ENCODE data around the gene MRPL14.
A peak's percentile ranks its signal among the peaks of the same experiment; 100 is the strongest.

The MRPL14 gene

GRCh38 chr6:44127186-44128019 lies at the start of gene MRPL14, which contains the start of gene TMEM63B:
TSS of gene MRPL14 (minus strand) at chr6:44127452. CDS start at chr6:44116611, 10,841 bp downstream.
TSS of gene TMEM63B (plus strand) at chr6:44127554. CDS start at chr6:44134585, 7,031 bp downstream.
- DNase-seq, result peak in 54 of 56 donors; percentile 39 to 92 (median 81)

GRCh38 chr6:44176130-44176761 lies 49.0 kb upstream of the MRPL14 start:
- no peak for DNase-seq

GRCh38 chr6:44172731-44173500 lies 45.7 kb upstream of the MRPL14 start:
- peak in 52 of 56 donors; percentile 6 to 89 (median 53) for DNase-seq

DNA sequence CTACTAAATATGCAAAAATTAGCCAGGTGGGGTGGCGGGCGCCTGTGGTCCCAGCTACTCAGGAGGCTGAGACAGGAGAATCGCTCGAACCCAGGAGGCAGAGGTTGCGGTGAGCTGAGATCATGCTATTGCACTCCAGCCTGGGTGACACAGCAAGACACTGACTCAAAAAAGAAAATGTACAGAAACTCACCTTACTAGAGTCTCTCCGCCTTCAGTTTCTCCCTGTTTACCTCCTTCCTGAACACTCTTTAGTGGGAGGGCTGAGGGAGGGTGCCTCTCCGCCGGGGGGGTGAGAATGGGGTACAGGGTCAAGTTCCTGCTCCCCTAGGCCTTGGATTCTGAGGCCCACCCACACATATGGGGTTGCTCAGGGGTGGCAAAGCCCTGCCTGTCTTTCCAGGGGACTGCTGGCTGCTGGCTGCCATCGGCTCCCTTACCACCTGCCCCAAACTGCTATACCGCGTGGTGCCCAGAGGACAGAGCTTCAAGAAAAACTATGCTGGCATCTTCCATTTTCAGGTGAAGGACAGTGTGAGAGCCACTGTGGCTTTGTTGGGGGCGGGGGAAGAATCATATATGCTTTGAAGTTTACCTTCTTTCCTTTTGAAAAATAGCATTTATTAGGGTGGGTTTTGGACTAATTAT lies 44.8 kb upstream of the MRPL14 start:
- DNase-seq, result no peak

GRCh38 chr6:44169886-44170570 lies 42.8 kb upstream of the MRPL14 start:
- no peak for DNase-seq

- DNase-seq, result no peak
Measured at GRCh38 chr6:44169154-44169553, 41.9 kb upstream of the MRPL14 start.

GRCh38 chr6:44167567-44167966 lies 40.3 kb upstream of the MRPL14 start:
- DNase-seq, result no peak

DNA sequence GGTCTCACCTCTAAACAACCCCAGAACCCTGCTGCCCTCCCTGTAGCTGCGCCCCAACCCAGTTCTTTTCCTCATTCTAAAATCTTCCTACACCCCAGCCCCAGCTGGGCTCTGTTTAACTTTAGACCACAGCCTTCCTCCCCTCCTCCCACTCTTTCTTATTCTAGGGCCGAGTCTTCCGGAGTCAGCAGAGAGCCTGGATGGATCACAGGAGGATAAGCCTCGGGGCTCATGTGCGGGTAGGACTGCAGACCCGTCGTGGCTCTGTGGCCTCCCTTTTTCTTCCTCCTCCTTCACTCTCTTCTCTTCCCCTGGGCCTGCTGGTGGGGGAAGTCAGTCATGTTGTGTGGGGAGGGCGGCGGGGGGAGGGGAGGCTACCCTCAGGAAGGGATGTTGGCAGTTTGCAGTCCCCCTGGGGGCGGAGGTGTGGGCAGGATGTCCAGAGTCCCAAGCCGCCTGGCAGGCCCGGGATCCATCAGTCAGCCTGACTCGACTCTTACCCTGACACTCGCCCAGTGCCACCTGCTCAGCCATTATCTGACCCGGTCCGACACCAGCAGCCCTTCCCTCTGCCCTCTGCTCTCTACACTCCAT lies 39.4 kb upstream of the MRPL14 start:
- DNase-seq, result no peak

DNA sequence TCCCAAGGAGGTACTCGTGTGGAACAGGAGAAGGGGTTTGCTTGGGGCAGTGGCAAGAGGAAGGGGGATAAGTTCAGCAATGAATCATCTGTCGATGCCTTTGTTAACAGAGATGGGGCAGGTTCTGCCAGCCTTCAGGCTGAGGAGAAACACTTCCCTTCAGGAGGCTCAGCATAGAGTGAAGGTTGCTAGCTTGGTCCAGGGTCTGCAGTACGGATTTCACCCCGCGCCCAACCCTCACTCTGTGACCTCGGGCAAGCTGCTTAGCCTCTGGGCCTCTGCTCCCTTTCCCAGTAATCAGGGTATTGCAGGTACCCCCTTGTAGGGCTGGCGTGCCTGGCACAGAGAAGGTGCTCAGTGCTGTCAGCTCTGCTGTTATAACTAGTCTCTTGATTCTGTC lies 38.9 kb upstream of the MRPL14 start:
- no peak for DNase-seq

GRCh38 chr6:44162876-44163625 lies 35.8 kb upstream of the MRPL14 start:
- no peak for DNase-seq

DNA sequence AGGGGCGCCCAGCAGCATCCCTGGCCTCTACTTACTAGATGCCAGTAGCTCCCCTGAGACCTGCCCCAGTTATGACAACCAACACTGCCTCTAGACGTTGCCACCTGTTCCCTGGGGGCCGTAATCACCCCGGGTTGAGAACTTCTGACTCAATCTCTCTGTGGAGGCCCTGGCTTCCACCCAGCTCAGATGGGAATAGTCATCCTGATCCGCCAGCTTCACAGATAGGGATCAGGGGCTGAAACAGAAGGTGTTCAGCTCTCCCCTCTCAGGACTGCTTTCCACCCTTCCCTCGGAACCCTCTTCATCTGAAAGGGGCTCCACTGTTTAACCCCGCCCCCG lies 34.7 kb upstream of the MRPL14 start:
- no peak for DNase-seq

- no peak for DNase-seq
Measured at GRCh38 chr6:44158770-44159228, 31.5 kb upstream of the MRPL14 start, which contains the start of gene CAPN11. TSS of gene CAPN11 (plus strand) at chr6:44158820. CDS start at chr6:44158849, 29 bp downstream.

GRCh38 chr6:44157152-44157521 lies 29.9 kb upstream of the MRPL14 start:
- DNase-seq, result no peak

GRCh38 chr6:44156494-44157151 lies 29.4 kb upstream of the MRPL14 start:
- no peak for DNase-seq

GRCh38 chr6:44154067-44154466 lies 26.8 kb upstream of the MRPL14 start:
- DNase-seq, result no peak

DNA sequence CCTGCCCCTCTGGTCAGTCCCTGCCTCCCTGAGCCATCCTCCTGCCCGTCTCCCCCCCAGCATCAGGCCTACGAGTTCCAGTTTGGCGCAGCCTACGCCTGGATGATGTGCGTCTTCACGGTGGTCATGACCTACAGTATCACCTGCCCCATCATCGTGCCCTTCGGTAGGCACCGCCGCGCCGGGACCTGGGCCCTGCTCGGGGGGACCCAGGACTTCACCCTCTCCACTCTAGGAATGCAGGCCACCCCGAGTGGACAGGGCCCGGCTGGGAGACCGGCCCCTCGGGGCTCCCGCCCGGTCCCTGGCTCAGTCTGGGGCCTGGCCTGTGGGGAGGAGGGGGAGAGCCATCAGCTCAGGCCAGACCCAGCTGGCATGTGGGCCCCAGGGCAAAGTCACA lies 25.3 kb upstream of the MRPL14 start:
- DNase-seq, result no peak

DNA sequence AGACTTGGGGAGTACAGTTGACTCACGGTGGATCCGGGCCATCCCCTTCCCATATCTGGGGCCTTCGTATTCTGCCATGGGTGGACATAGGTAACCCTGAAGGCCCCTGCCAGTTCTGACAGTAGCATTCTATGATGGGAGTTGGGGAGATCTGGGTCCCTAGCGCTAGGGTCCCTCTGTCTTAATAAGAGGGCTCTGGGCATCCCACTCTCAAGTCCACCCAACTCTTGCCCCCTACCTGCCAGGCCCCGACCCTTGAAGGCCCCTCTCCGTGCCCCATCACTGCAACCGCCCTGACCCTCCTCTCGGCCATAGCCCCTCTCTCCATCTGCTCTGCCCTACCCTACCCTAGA lies 24.8 kb upstream of the MRPL14 start:
- DNase-seq, result no peak

- DNase-seq, result peak in 47 of 56 donors; percentile 3 to 74 (median 27)
Measured at GRCh38 chr6:44151348-44152108, 24.3 kb upstream of the MRPL14 start.

Data from nucleus accumbens (tissue), 56 donors.